ENCODE data around the gene SYNE1.

- TF ChIP-seq CTCF (IDR thresholded peaks at IDR 0.05) = no peak
- no peak for TF ChIP-seq ESRRA (CRISPR knock-in tag; IDR thresholded peaks at IDR 0.05; ENCODE audit: borderline replicate concordance)
- no peak for TF ChIP-seq FOXP1 (CRISPR knock-in tag; IDR thresholded peaks at IDR 0.05; ENCODE audit: borderline replicate concordance)
These were observed 501.3 kb downstream of the SYNE1 start for GRCh38 chr6:152135755-152136448.

Data from WTC11 (cell line).